Endothelial cell of umbilical vein (primary cell): ENCODE results near the gene GBF1. TPM values are rescaled to one million over a fixed set of nuclear protein-coding genes. Genes with fewer than 3 reads are reported as not detected.
A peak's percentile ranks its signal among the peaks of the same experiment; 100 is the strongest.
"Not testable (repeated sequence)": the region's sequence is repeated elsewhere in the genome, so short reads cannot be mapped to it uniquely, and the experiment has no call there.

Experiments
- BruUV-seq: library from RNA; stranded (reverse); fragments of 400-500 nt; replicated peaks from 2 replicates; lab custom pipeline; 2021; lab: Mats Ljungman, UMichigan
- CTCF ChIA-PET: fragments of 300-600, 350-600 bp; sonication (Branson Sonifier 250); formaldehyde crosslinking; loops from one replicate; lab custom pipeline; 2021; ENCODE audit warnings: antibody characterized with exemption, inconsistent platforms; lab: Charles Lee
- POLR2A ChIA-PET: fragments of 300-600, 350-600 bp; sonication (Branson Sonifier 250); formaldehyde crosslinking; loops from one replicate; lab custom pipeline; 2021; ENCODE audit warnings: antibody characterized with exemption, inconsistent platforms; lab: Charles Lee
- DNase-seq: peaks from one replicate; pipeline ENCODE4 v3.0.0-alpha.2; 2011; ENCODE audit warnings: low read depth, low spot score
- FAIRE-seq: peaks from 2 replicates; lab custom pipeline; 2011; peaks lifted over from hg19 to GRCh38; lab: Jason Lieb, UNC
- H2AFZ ChIP-seq: 2 replicates; pipeline ENCODE4 v1.6.0; 2012; ENCODE audit warnings: low read depth, low read length, control low read depth, inconsistent platforms
- H3K27ac ChIP-seq: 2 replicates; pipeline ENCODE4 v1.5.1; 2011; ENCODE audit warnings: low read depth, mild to moderate bottlenecking, control low read depth, low read length, moderate library complexity; ENCODE audit not compliant: insufficient read depth
- H3K27me3 ChIP-seq, 2 experiments: 2 replicates each; pipeline versions ENCODE4 v1.6.0 to v1.6.1; 2011; ENCODE audit warnings: low read length in 2 of 2, mixed read lengths in 1 of 2; ENCODE audit not compliant: control insufficient read depth in 2 of 2, insufficient read depth in 2 of 2
- H3K36me3 ChIP-seq, 2 experiments: 2 replicates in 1 of 2; 3 replicates in 1 of 2; pipeline ENCODE4 v1.5.1; 2011; ENCODE audit warnings: low read length in 2 of 2, mild to moderate bottlenecking in 1 of 2, moderate library complexity in 1 of 2; ENCODE audit not compliant: control insufficient read depth in 2 of 2, insufficient read depth in 2 of 2; ENCODE audit errors: extremely low read depth in 1 of 2
- H3K4me1 ChIP-seq: 3 replicates; pipeline ENCODE4 v1.5.1; 2011; ENCODE audit warnings: mild to moderate bottlenecking, low read length; ENCODE audit not compliant: control insufficient read depth, insufficient read depth; ENCODE audit errors: extremely low read depth
- H3K4me2 ChIP-seq: 2 replicates; pipeline ENCODE4 v1.6.1; 2011; ENCODE audit warnings: low read length, control low read depth, mixed read lengths; ENCODE audit not compliant: insufficient read depth
- H3K4me3 ChIP-seq, 3 experiments: fragments of 200-600 bp in 1 of 3; sonication (generic), shearing (Covaris generic) in 1 of 3; replicated peaks in 1 of 3; 2 replicates each; pipeline ENCODE4 v1.5.1; 2011 to 2016; ENCODE audit warnings: control low read depth in 3 of 3, low read length in 3 of 3, mild to moderate bottlenecking in 2 of 3, inconsistent platforms in 1 of 3, low read depth in 1 of 3, moderate library complexity in 1 of 3; ENCODE audit not compliant: insufficient read depth in 1 of 3
- H3K79me2 ChIP-seq: 2 replicates; pipeline ENCODE4 v1.6.0; 2012; ENCODE audit warnings: low read length, inconsistent platforms; ENCODE audit not compliant: control insufficient read depth, insufficient read depth
- H3K9ac ChIP-seq: replicated peaks from 2 replicates; pipeline ENCODE3; 2011; ENCODE audit warnings: low read length, control low read depth; ENCODE audit not compliant: insufficient read depth; ENCODE audit errors: extremely low read depth
- H3K9me1 ChIP-seq: replicated peaks from 3 replicates; pipeline ENCODE4 v1.6.0; 2011; ENCODE audit warnings: mild to moderate bottlenecking, low read length; ENCODE audit not compliant: control insufficient read depth, insufficient read depth; ENCODE audit errors: extremely low read depth
- H3K9me3 ChIP-seq: replicated peaks from 2 replicates; pipeline ENCODE4 v1.5.1; 2012; ENCODE audit warnings: low read length, inconsistent platforms; ENCODE audit not compliant: control insufficient read depth, insufficient read depth
- H4K20me1 ChIP-seq: replicated peaks from 2 replicates; pipeline ENCODE3; 2011; ENCODE audit warnings: mild to moderate bottlenecking, low read length; ENCODE audit not compliant: control insufficient read depth, insufficient read depth; ENCODE audit errors: extremely low read depth
- EZH2 ChIP-seq: IDR thresholded peaks from 2 replicates; pipeline ENCODE4 v1.6.1; 2012; ENCODE audit warnings: borderline replicate concordance, low read depth, mild to moderate bottlenecking, moderate library complexity, low read length, inconsistent platforms; ENCODE audit not compliant: severe bottlenecking
- FOS ChIP-seq: IDR thresholded peaks from 2 replicates; pipeline ENCODE4 v1.6.1; 2011; ENCODE audit warnings: mild to moderate bottlenecking, low read length, moderate library complexity, borderline replicate concordance; ENCODE audit not compliant: insufficient read depth
- GATA2 ChIP-seq: IDR thresholded peaks from 2 replicates; pipeline ENCODE4 v1.7.0; 2011; ENCODE audit warnings: low read depth, mild to moderate bottlenecking, moderate library complexity, mixed read lengths, low read length; ENCODE audit not compliant: insufficient read length, insufficient read depth
- JUN ChIP-seq: IDR thresholded peaks from 2 replicates; pipeline ENCODE4 v1.6.1; 2011; ENCODE audit warnings: borderline replicate concordance, low read depth; ENCODE audit not compliant: insufficient read length, insufficient read depth
- MYC ChIP-seq: IDR thresholded peaks from one replicate; pipeline ENCODE4 v1.6.1; 2011; ENCODE audit warnings: mild to moderate bottlenecking, low read depth, low read length
- POLR2A ChIP-seq: IDR thresholded peaks from 2 replicates; pipeline ENCODE4 v1.6.1; 2012; ENCODE audit warnings: low read depth, mild to moderate bottlenecking, control low read depth, low read length
- POLR2AphosphoS5 ChIP-seq: IDR thresholded peaks from 2 replicates; pipeline ENCODE4 v1.6.1; 2012; ENCODE audit warnings: low read depth, mild to moderate bottlenecking, control low read depth, low read length, moderate library complexity; ENCODE audit not compliant: insufficient read depth
- dilution Hi-C: fragments of 300-500 bp; cut with MboI; formaldehyde crosslinking; loops from one replicate; pipeline ENCODE4 v1.15.0; 2019; ENCODE audit warnings: low sequenced_read_pairs; ENCODE audit not compliant: extremely low pct_ligation_motif_present
- intact Hi-C: fragments of 100-400 bp; cut with micrococcal nuclease; formaldehyde crosslinking; loops from one replicate; pipeline ENCODE4 v1.10.0; 2022
- polyA plus RNA-seq, 4 experiments: library from polyadenylated mRNA; depleted of rRNA in 3 of 4; stranded (reverse) in 3 of 4; unstranded in 1 of 4; fragments of >200 nt; gene quantifications; 2 replicates each; pipeline versions ENCODE4 v1.2.1 to v1.2.3, GENCODE V29; 2011 to 2012; ENCODE audit warnings: missing spikeins in 1 of 4
- total RNA-seq: library from RNA; stranded (reverse); gene quantifications from 2 replicates; pipeline ENCODE4 v1.2.3, GENCODE V29; 2021
- TF ChIP-seq, protein P1 (sequence below), 2 donors: IDR thresholded peaks; 1 replicate in 1 of 2; 2 replicates in 1 of 2; pipeline ENCODE4 v1.5.1; 2011; ENCODE audit warnings: low read length in 2 of 2, mild to moderate bottlenecking in 2 of 2, moderate library complexity in 2 of 2, control low read depth in 1 of 2, inconsistent platforms in 1 of 2, low read depth in 1 of 2; ENCODE audit not compliant: insufficient read depth in 1 of 2; ENCODE audit errors: extremely low read depth in 1 of 2
- TF ChIP-seq, protein P2 (sequence below): IDR thresholded peaks from 2 replicates; pipeline ENCODE4 v1.6.1; 2011; ENCODE audit not compliant: insufficient read depth, insufficient read length

The GBF1 gene
- total and polyA plus RNA-seq, 2 donors (not counting 3 experiments of a cell fraction or from before 2014, with no cell fraction given) = 26.0 to 49.7 TPM

DNA sequence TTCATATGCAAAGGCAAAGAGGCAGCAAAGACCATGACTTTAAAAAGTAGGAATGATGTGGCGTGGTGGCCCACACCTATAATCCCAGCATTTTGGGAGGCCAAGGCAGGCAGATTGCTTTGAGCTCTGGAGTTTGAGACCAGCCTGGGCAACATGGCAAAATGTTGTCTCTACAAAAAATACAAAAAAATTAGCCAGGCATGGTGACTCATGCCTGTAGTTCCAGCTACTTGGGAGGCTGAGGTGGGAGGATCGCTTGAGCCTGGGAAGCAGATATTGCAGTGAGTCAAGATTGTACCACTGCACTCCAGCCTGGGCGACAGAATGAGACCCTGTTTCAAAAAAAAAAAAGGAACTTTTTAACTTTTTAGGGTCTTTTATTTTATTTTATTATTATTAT is 7.2 kb downstream of the GBF1 start:
- H3K9me1 ChIP-seq, dilution Hi-C loops, H3K36me3 ChIP-seq, H4K20me1 ChIP-seq, H3K9ac ChIP-seq, H3K27ac ChIP-seq, H3K27me3 ChIP-seq, FAIRE-seq, DNase-seq, H3K4me2 ChIP-seq, POLR2A ChIA-PET, H2AFZ ChIP-seq, intact Hi-C loops, H3K4me3 ChIP-seq, BruUV-seq, H3K9me3 ChIP-seq, H3K4me1 ChIP-seq: not testable (repeated sequence)
- CTCF ChIA-PET = interaction anchor here (0.8 to 3.7 kb wide), 5 partner anchors 22 to 100 kb away, joined by 3 to 16 read pairs (median 8); no protein-coding TSS in a partner anchor
- TF ChIP-seq FOS = peak; percentile 20
- H3K79me2 ChIP-seq = peaks cover 94% of the 10 kb centered on the region

DNA sequence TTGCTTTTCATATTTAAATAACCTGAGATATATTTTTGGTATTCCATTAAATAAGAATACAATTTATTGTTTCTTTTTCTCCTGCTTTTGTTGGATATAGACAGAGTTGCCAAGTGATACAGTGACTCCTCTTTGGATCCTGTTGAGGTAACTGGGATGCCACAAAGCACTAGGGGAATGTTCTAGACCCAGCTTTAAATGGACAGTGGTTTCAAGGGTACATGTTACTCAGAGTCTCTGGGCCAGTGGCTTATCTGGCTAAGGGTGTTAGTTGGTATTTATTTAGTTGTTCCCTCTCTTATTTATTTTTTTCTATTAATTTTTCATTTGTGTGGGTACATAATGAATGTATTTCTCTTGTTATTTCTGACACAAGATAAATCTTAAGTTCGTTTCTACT is 9.1 kb downstream of the GBF1 start:
- no peak for TF ChIP-seq POLR2A
- TF ChIP-seq EZH2 = no peak
- TF ChIP-seq, protein P1, sequence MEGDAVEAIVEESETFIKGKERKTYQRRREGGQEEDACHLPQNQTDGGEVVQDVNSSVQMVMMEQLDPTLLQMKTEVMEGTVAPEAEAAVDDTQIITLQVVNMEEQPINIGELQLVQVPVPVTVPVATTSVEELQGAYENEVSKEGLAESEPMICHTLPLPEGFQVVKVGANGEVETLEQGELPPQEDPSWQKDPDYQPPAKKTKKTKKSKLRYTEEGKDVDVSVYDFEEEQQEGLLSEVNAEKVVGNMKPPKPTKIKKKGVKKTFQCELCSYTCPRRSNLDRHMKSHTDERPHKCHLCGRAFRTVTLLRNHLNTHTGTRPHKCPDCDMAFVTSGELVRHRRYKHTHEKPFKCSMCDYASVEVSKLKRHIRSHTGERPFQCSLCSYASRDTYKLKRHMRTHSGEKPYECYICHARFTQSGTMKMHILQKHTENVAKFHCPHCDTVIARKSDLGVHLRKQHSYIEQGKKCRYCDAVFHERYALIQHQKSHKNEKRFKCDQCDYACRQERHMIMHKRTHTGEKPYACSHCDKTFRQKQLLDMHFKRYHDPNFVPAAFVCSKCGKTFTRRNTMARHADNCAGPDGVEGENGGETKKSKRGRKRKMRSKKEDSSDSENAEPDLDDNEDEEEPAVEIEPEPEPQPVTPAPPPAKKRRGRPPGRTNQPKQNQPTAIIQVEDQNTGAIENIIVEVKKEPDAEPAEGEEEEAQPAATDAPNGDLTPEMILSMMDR (IDR thresholded peaks at IDR 0.05; ENCODE audit: extremely low read depth in 1 of 2, insufficient read depth in 1 of 2, low read depth in 1 of 2, low read length in 2 of 2) = no peak
- TF ChIP-seq, protein P2, sequence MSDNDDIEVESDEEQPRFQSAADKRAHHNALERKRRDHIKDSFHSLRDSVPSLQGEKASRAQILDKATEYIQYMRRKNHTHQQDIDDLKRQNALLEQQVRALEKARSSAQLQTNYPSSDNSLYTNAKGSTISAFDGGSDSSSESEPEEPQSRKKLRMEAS = no peak
- no peak for TF ChIP-seq GATA2
- TF ChIP-seq MYC = no peak
- TF ChIP-seq POLR2AphosphoS5 = no peak
- TF ChIP-seq JUN = no peak
- BruUV-seq = no TSS peak
- no peaks in the 10 kb centered on the region for H3K36me3 ChIP-seq
- no peaks in the 10 kb centered on the region for H3K4me1 ChIP-seq
- no peak for DNase-seq
- CTCF ChIA-PET = interaction anchor here (1.1 to 3.7 kb wide), 3 partner anchors 23 to 96 kb away, joined by 3 to 16 read pairs (median 5); no protein-coding TSS in a partner anchor
- no peaks in the 10 kb centered on the region for H3K9me1 ChIP-seq
- no peaks in the 10 kb centered on the region for H4K20me1 ChIP-seq
- no peaks in the 10 kb centered on the region for H3K9me3 ChIP-seq
- H3K4me3 ChIP-seq = no peak overlapping the region
- peaks cover 81% of the 10 kb centered on the region for H3K79me2 ChIP-seq
- POLR2A ChIA-PET = no interaction called here
- intact Hi-C loops = no loop called here
- H3K27me3 ChIP-seq = no peaks in the 10 kb centered on the region
- no peak overlapping the region for H3K27ac ChIP-seq
- H3K4me2 ChIP-seq = no peak overlapping the region
- no peak for FAIRE-seq
- dilution Hi-C loops = no loop called here
- no peak overlapping the region for H2AFZ ChIP-seq
- H3K9ac ChIP-seq = no peak overlapping the region
